Erythroblast (primary cell): Measurements from ENCODE around the gene PCMTD2.

ENCODE experiments used
- GATA1 ChIP-seq: IDR thresholded peaks from 2 replicates; pipeline ENCODE4 v1.6.1; 2011; ENCODE audit warnings: low read depth, mild to moderate bottlenecking, control low read depth, low read length, moderate library complexity
- POLR2A ChIP-seq: IDR thresholded peaks from 2 replicates; pipeline ENCODE4 v1.6.1; 2011; ENCODE audit warnings: mild to moderate bottlenecking, low read length

- TF ChIP-seq POLR2A (no peak), GATA1 (no peak)
Observed at GRCh38 chr20:64246616-64247306, 8.8 kb upstream of the PCMTD2 start.
